C4-2B (cell line): Measurements from ENCODE around the gene TRIM63.

Experiments
- CTCF ChIP-seq: fragments of 450-650 bp; conservative IDR thresholded peaks from 2 replicates; pipeline ENCODE4 v1.5.1; 2017; ENCODE audit warnings: mild to moderate bottlenecking
- ZFX ChIP-seq: fragments of 450-650 bp; IDR thresholded peaks from 2 replicates; pipeline ENCODE4 v1.6.1; 2017

DNA sequence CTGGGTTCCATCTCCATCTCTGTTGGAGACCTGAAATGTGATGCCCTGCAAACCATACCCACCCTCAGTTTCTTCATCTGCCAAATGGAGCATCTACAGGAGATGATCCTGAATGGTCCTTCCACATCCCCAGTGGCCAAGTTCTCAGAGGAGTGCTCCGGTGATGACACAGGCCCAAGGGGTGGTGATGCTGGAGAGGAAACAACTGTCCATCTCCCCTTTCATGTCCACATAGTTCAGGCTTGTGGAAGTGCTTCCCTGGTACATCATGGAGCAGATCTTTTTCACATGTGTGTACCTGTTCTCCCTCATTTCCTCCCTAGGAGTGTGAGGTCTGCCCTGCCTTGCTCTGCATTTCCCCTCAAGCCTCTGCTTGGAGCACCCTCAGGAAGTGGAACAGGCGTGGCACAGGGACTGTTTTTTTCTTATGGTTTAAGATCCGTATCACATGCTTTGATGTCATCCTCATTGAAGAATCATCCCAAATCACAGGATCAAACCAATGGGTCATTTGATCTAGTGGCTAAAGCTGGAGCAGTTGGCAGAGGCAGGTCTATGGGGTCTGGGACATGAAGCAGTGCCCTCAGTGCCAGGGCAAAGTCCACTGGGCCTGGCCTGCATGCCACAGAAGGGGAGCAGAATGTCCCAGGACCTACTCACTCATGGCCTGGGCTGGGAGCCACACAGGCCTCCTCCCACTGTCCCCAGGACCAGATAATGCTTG lies 8.2 kb upstream of the TRIM63 start:
- no peak for TF ChIP-seq CTCF
- TF ChIP-seq ZFX = no peak
